NK-92 (cell line): ENCODE results near the gene PUM1.

Experiments
- DNase-seq: peaks from one replicate; lab custom pipeline; 2025; ENCODE audit not compliant: unreplicated experiment; lab: John Stamatoyannopoulos, UW

The PUM1 gene

GRCh38 chr1:30908316-30908695 is 157.2 kb downstream of the PUM1 start:
- no peak for DNase-seq

GRCh38 chr1:30907481-30908315 is 157.8 kb downstream of the PUM1 start:
- no peak for DNase-seq

DNA sequence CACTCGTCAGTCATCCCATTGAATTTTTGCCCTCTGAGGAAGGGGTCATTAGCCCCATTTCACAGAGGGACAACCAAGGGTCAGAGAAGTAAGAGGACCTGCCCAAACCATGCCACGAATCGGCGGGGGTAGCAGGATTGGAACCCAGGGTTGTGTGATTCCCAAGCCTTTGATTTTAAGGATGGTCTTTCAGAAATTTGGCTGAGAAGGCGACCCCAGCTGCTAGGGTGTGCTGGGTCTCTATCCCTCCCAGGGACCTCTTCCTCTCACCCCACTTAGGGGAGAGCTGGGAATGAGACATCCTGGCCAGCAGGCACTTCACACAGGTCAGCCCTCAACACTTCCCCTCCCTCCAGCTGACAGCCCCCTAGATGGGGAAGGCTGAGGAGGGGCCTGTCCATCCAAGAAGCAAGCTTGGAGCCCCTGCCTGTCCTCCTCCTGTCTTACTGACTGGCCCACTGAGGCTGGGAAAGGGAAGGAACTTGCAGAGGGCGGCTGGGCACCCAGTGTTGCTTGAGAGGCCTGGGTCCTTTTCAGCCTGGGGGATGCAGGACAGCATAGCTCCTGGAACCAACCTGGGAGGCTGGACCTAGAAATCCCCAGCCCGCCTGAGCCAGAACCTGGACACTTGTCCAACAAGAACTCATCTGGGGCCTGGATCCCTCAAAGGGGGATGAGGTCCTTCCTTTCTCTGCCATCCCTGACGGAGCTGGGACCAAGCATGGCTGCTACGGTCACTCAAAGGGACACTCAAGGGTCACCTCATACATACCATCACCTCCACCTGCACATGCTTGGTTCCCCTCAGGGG is 158.7 kb downstream of the PUM1 start:
- DNase-seq, result no peak

DNA sequence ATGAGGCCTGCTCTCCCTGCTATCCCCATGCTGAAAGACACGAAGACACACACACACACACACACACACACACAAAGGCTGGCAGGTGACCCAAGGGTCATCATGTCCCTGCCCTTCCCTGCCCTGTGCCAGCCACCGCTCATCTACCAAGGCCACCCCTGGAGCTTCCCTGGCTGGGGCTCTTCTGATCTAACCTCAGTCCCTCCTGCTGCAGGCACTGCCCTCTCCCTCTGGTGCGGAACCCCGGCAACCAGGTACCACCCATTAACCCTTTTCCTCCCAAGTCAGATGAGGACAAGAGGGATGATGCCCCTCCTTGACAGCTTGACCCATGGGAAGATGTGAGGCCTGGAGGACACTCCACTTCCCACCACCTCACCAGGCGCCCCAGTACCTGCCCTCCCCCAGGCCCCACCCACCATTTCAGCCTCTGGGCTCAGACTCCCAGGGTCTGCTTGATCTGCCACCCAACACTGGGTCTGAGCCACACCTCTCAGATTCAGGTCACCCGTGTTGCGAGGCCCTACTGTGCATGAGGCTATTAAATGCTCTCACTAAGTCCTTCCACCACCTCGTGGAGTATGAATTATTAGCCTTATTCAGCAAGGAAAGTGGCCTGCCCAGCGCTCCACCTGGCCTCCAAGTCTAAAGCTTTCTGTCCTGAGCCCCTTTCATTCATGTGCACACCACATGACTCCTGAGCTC is 159.4 kb downstream of the PUM1 start:
- DNase-seq, result no peak

DNA sequence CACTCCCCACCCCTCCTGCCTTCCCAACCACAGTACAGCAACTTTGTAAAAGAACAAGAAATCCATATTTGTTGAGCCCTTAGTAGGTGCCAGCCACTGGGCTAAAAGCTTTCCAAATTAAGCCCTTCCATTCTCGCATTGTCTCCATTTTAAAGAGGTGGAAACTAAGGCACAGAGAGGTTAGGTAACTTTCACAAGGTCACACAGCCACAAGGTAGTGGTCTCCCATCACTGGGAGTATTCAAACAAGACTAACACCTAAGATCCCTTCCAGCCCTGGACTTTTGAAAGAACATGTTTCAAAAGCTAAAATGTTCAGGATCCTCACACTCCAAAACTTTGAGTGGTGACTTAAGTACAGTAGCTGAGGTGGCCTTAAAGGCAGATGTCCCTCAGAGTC is 160.1 kb downstream of the PUM1 start:
- no peak for DNase-seq

DNA sequence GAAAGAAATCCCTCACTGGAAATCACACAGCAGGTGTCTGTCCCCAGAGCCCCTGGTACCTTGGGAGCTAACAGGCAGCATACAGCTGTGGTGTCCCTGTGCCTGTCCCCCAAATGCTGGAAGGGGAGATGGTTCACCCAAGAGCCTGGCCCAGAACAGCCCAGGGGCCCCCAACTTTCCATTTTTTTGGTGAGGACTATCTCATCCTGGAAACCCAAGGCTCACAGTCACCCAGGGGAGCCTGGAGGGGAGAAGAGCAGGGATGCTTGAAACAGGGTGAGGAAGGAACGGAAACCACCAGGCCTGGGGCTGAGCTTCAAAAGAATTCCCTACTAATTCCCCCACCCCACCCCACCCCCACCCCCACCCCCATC is 160.6 kb downstream of the PUM1 start:
- no peak for DNase-seq

GRCh38 chr1:30904191-30904961 is 161.1 kb downstream of the PUM1 start:
- no peak for DNase-seq

- DNase-seq, result no peak
Measured at GRCh38 chr1:30903343-30904034, 162.0 kb downstream of the PUM1 start.

DNA sequence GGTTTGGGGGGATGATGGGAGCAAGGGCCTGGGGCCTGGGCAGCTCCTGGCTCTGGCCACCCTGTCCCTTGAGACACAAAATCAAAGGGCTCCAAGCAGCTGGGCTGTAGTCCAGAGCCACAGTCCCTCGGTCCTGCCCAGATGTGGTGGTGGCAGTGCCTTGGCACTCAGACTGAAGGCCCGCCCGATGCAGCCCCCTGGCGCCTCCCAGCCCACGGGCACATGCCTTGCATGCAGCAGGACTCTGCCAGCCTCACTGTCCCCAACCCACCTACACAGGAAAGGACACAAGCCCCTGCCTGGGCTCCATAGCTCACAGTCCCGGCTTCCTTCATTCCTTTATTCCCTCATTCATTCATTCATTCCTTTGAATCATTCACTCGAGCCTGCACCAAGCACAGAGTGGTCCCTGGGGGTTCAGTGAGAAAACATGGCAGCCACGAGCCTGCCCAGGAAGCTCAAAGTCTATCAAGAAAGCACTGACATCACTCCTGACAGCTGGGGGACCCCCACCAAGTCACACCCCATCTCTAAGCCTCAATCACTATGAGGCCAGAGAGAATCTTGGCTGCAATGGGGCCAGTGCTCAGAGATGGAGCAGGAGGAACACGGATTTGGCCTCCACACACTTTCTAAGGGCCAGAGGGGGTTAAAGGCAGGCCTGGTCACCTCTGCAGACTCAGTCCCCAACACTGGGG is 162.8 kb downstream of the PUM1 start:
- no peak for DNase-seq

DNA sequence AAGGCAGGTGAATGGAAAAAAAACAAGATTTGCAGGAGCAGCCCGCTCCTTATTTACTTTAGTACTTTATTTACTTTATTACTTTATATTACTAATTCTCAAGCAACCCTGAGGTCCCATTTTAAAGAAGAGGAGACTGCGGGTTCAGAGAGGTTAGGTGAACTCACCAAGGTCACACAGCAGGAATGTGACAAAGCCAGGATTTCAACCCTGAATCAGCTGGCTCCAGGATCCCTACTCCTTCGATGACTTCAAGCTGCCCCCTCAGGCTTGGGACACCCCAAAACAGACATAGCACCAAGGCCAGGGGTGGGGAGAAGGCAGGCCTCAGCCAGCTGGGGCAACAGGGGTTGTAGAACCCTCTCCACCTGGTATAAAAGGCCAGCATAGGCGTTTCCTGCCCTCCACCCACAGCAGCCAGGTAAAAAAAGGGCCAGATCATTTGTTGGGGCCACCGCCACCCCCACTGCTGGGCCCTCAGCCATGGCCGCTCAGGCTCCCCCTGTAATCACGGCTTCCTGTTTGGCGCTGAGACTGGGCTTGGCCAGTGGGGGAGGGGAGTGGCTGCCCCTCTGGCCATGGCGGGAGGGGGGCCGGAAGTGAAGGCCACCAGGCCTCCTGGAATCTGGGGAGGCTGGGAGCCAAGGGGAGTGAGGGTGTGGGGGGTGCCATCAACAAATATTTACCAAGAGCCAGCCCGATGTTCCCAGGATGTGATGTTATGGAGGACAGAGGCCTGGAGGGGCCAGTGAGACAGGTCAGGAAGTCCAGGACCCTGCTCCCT is 163.5 kb downstream of the PUM1 start:
- DNase-seq, result no peak

DNA sequence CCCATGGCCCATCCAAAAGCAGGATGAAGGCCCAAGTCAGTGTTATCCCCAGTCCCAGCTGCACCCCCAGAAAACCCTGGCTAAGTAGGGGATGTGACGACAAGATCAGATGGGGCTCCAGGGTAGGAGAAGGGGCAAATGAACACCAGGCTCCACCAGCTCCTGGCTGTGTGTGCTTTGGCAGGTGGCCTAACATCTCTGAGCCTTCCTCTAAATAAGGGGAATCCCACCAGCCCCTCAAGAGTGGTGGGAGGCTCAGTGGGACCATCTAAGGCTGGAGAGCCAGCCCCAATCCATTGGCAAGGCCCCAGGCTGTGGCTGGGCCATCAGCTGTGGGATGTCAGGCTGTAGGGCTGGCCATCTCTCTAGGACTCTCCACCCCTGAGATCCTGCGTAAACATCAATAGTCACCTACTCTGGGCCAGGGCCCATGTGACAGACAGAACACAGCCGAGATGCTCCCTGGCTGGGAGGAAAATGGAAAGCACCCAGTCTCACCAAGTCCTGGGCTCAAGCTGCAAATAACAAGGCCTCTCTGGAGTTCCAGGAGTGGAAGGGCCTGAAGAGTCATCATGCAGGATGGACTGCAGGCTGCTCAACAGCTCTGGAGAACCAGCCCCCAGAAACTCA is 164.5 kb downstream of the PUM1 start:
- DNase-seq, result no peak

DNA sequence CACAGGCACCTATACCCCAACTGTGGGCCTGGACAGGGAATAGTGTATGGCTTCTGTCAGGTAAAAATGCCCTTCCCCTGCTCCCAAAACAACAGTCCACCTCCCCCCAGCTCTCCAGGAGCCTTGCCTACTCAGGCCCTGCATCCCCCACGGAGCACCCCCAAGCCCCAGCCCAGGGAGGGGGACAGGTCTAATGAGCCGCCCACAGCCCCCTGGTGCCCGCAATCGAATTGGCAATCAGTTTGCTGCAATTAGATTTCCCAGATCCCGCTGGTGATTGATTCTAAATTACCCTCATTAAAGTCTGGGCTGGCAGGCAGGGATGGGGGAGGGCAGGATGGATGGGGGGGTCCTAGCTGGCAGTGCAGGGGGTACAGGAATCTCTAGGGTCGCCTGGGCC is 165.0 kb downstream of the PUM1 start:
- DNase-seq, result no peak

- no peak for DNase-seq
Measured at GRCh38 chr1:30899577-30900389, 165.7 kb downstream of the PUM1 start.

DNA sequence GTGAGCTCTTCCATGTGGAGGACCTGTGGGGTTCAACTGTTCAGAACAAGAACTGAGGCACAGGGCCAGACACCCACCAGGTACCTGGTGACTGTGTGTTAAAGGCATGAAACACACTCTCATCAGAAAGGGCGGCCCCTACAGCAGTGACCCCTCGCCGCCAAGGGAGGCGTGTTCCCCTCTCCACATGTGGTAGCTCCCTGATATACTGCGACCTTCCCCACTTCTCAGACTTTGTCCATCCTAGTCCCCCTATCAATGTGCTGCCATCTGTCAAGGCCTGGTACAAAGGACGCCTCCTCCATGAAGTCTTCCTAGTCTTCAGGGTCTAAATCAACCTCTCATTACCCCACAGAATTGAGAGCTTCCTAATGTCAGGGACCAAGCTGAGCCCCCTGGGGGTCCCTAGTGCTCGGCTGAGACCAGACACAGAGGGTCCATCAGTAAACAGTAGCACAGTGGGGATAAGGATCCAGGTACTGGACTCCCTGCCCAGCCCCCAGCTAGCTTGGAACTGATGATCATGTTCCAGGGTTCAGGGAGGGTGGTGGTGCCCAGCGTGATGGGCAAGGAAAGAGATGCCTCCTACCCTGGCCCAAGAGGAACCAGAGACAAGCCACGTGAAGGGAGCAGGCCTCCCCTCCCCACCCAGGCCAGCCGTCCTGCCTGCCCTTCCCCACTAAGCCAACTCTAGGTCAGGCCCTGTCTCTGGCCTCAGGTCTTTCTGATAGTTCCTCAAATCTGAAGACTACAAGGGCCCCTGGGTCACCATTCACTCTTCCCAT is 167.3 kb downstream of the PUM1 start:
- DNase-seq, result no peak

- no peak for DNase-seq
Measured at GRCh38 chr1:30896905-30897304, 168.6 kb downstream of the PUM1 start.

GRCh38 chr1:30895944-30896660 is 169.4 kb downstream of the PUM1 start:
- DNase-seq, result no peak
